Loucy (cell line): ENCODE results near the gene LIM2.

Source experiments
- H2AFZ ChIP-seq: fragments of 200-600 bp; sonication (generic); 2 replicates; pipeline ENCODE4 v1.6.0; 2016; ENCODE audit warnings: antibody characterized with exemption, mild to moderate bottlenecking, low read length, moderate library complexity
- H3F3A ChIP-seq: fragments of 200-600 bp; 2 replicates; pipeline ENCODE4 v1.6.0; 2016; ENCODE audit warnings: antibody characterized with exemption, low read depth, mild to moderate bottlenecking
- H3K27me3 ChIP-seq: fragments of 200-600 bp; sonication (generic); 2 replicates; pipeline ENCODE4 v1.6.1; 2014; ENCODE audit warnings: low read length, mild to moderate bottlenecking; ENCODE audit not compliant: insufficient read depth, poor library complexity, severe bottlenecking
- H3K36me3 ChIP-seq: fragments of 200-600 bp; sonication (generic); 2 replicates; pipeline ENCODE4 v1.6.1; 2016; ENCODE audit warnings: low read length; ENCODE audit not compliant: insufficient read depth
- H3K4me1 ChIP-seq: fragments of 200-600 bp; sonication (generic); 2 replicates; pipeline ENCODE4 v1.5.1; 2014; ENCODE audit warnings: low read length, mild to moderate bottlenecking; ENCODE audit not compliant: insufficient read depth, poor library complexity, severe bottlenecking
- H3K4me2 ChIP-seq: fragments of 200-600 bp; sonication (generic); 2 replicates; pipeline ENCODE4 v1.6.0; 2014; ENCODE audit warnings: antibody characterized with exemption, low read length, low read depth, mild to moderate bottlenecking; ENCODE audit not compliant: poor library complexity, severe bottlenecking
- H3K4me3 ChIP-seq: fragments of 200-600 bp; sonication (generic); 2 replicates; pipeline ENCODE4 v1.5.1; 2014; ENCODE audit warnings: low read length, mild to moderate bottlenecking, mixed read lengths; ENCODE audit not compliant: poor library complexity, severe bottlenecking
- H3K79me2 ChIP-seq: fragments of 200-600 bp; sonication (generic); 2 replicates; pipeline ENCODE4 v1.6.1; 2014; ENCODE audit warnings: low read length; ENCODE audit not compliant: insufficient read depth
- H3K9ac ChIP-seq: fragments of 200-600 bp; sonication (generic); 2 replicates; pipeline ENCODE4 v1.6.0; 2014; ENCODE audit warnings: mild to moderate bottlenecking, low read depth, low read length, moderate library complexity; ENCODE audit not compliant: poor library complexity, severe bottlenecking
- H3K9me2 ChIP-seq: fragments of 200-600 bp; sonication (generic); replicated peaks from 2 replicates; pipeline ENCODE4 v1.6.1; 2016; ENCODE audit warnings: low read depth, low read length, mixed read lengths
- H3K9me3 ChIP-seq: fragments of 200-600 bp; sonication (generic); 2 replicates; pipeline ENCODE4 v1.6.1; 2014; ENCODE audit warnings: mild to moderate bottlenecking, antibody characterized with exemption, low read length, low read depth; ENCODE audit not compliant: insufficient read depth
- H4K20me1 ChIP-seq: fragments of 200-600 bp; sonication (generic); 2 replicates; pipeline ENCODE4 v1.6.0; 2014; ENCODE audit warnings: antibody characterized with exemption, low read length, mild to moderate bottlenecking; ENCODE audit not compliant: insufficient read depth, poor library complexity, severe bottlenecking
- EZH2phosphoT487 ChIP-seq: fragments of 200-600 bp; IDR thresholded peaks from 2 replicates; pipeline ENCODE4 v1.6.1; 2018; ENCODE audit warnings: antibody characterized with exemption, mild to moderate bottlenecking, moderate library complexity, borderline replicate concordance
- TF ChIP-seq, protein P1 (sequence below): fragments of 200-600 bp; sonication (generic); conservative IDR thresholded peaks from 2 replicates; pipeline ENCODE4 v1.5.1; 2014; ENCODE audit warnings: mild to moderate bottlenecking, antibody characterized with exemption, low read length

Gene LIM2, protein sequence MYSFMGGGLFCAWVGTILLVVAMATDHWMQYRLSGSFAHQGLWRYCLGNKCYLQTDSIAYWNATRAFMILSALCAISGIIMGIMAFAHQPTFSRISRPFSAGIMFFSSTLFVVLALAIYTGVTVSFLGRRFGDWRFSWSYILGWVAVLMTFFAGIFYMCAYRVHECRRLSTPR

DNA sequence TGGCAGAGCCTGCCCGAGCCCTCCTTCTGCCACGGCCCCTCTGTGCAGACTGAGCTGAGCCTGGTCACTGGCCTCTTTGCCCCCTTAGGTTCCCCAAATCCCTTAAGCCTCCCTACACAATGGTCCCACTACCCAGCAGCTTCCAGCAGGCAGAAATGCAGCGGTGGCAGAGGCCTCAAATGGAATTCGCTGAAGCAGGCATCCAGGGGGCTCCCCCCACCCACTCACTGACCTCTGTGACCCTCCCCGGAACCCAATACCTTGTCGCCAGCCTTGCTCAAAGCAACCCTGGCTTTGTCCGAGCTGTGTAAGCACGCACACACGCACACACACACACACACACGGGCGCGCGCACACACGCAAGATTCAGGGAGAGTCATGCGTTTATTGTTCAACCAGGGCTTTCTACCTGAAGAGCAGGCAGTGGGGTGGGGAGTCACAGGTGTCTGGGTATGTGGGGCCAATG, at the start of gene LIM2:
Gene LIM2, minus strand, starts transcription at position 51 of the 466 bp plus-strand sequence. CDS start 531 bp downstream, outside the sequence.
- no peaks in the 10 kb centered on the region for H3K9me2 ChIP-seq
- H3K4me1 ChIP-seq = no peaks in the 10 kb centered on the region

DNA sequence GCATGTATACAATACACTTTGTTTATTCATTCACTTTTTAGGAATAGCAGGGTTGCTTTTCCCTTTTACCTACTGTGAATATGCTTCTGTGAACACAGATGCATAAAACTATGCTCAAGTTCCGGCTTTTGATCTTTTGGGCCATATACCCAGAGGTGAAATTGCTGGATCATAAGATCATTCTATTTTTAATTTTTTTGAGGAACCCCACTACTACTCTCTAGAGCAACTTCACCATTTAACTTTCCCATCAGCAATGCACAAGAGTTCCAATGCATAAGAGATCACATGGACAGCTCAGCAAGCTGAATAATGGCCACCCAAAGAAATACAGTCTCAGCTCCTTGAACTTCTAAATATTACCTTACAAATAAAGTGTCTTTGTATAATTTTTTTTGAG, 46.7 kb upstream of the LIM2 start:
- no peaks in the 10 kb centered on the region for H3K9me2 ChIP-seq
- H3K36me3 ChIP-seq = no peaks in the 10 kb centered on the region
- no peak for TF ChIP-seq EZH2phosphoT487
- TF ChIP-seq, protein P1, sequence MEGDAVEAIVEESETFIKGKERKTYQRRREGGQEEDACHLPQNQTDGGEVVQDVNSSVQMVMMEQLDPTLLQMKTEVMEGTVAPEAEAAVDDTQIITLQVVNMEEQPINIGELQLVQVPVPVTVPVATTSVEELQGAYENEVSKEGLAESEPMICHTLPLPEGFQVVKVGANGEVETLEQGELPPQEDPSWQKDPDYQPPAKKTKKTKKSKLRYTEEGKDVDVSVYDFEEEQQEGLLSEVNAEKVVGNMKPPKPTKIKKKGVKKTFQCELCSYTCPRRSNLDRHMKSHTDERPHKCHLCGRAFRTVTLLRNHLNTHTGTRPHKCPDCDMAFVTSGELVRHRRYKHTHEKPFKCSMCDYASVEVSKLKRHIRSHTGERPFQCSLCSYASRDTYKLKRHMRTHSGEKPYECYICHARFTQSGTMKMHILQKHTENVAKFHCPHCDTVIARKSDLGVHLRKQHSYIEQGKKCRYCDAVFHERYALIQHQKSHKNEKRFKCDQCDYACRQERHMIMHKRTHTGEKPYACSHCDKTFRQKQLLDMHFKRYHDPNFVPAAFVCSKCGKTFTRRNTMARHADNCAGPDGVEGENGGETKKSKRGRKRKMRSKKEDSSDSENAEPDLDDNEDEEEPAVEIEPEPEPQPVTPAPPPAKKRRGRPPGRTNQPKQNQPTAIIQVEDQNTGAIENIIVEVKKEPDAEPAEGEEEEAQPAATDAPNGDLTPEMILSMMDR = no peak
- no peaks in the 10 kb centered on the region for H3F3A ChIP-seq
- H3K27me3 ChIP-seq = no peaks in the 10 kb centered on the region
- no peaks in the 10 kb centered on the region for H4K20me1 ChIP-seq
- H3K79me2 ChIP-seq = no peaks in the 10 kb centered on the region
- no peaks in the 10 kb centered on the region for H3K9me3 ChIP-seq
- no peak overlapping the region for H2AFZ ChIP-seq
- no peak overlapping the region for H3K4me2 ChIP-seq
- H3K4me3 ChIP-seq = no peak overlapping the region
- H3K4me1 ChIP-seq = no peaks in the 10 kb centered on the region
- H3K9ac ChIP-seq = no peak overlapping the region

More for the DNA sequence above, at the start of gene LIM2:
- TF ChIP-seq, protein P1 = no peak
- no peak for TF ChIP-seq EZH2phosphoT487
- no peaks in the 10 kb centered on the region for H3K9me3 ChIP-seq
- H3K4me3 ChIP-seq = no peak within 1 kb of the TSS
- no peaks in the 10 kb centered on the region for H3K79me2 ChIP-seq
- H3K36me3 ChIP-seq = no peaks in the 10 kb centered on the region
- no peaks in the 10 kb centered on the region for H3F3A ChIP-seq
- no peak within 1 kb of the TSS for H2AFZ ChIP-seq
- no peak within 1 kb of the TSS for H3K4me2 ChIP-seq
- no peak within 1 kb of the TSS for H3K9ac ChIP-seq
- no peaks in the 10 kb centered on the region for H4K20me1 ChIP-seq
- H3K27me3 ChIP-seq = no peaks in the 10 kb centered on the region

DNA sequence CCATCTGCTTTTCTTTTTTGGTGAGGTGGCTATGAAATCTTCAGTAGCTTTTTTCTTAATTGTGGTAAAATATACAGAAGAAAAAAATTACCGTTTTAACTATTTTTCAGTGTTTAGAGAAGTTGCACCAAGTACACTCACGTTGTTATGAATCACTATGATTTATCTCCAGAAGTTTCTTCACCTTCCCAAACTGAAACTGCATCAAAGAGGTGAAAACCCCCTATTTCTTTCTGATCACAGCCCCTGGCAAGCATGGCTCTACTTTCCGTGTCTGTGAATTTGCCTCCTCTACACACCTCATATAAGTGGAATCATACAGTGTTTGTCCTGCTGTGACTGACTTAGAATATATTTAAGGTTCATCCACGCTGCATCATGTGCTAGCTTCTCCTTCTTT, 45.3 kb upstream of the LIM2 start:
- no peak overlapping the region for H3K4me3 ChIP-seq
- H3K9me3 ChIP-seq = no peaks in the 10 kb centered on the region
- H3K9ac ChIP-seq = no peak overlapping the region
- no peaks in the 10 kb centered on the region for H3K9me2 ChIP-seq
- no peak overlapping the region for H2AFZ ChIP-seq
- H3K4me2 ChIP-seq = no peak overlapping the region
- no peaks in the 10 kb centered on the region for H3K27me3 ChIP-seq
- TF ChIP-seq EZH2phosphoT487 = no peak
- TF ChIP-seq, protein P1 = no peak
- H3K36me3 ChIP-seq = no peaks in the 10 kb centered on the region
- H3F3A ChIP-seq = no peaks in the 10 kb centered on the region
- H4K20me1 ChIP-seq = no peaks in the 10 kb centered on the region
- H3K4me1 ChIP-seq = no peaks in the 10 kb centered on the region
- no peaks in the 10 kb centered on the region for H3K79me2 ChIP-seq
